Activated naive CD4-positive, alpha-beta T cell treated with anti-CD3 and anti-CD28 coated beads, Interleukin-2, amount 10 ng/mL, durations not matched to agents 7 days and 5 days (primary cell): ENCODE measurements around the gene KRTAP3-3.
"Not testable (repeated sequence)": the region's sequence is repeated elsewhere in the genome, so short reads cannot be mapped to it uniquely, and the experiment has no call there.

Experiments
- CTCF ChIA-PET: fragments of 350-600 bp; sonication (Branson Sonifier 250); formaldehyde crosslinking; loops from one replicate; lab custom pipeline; 2021; ENCODE audit warnings: antibody characterized with exemption; lab: Charles Lee
- DNase-seq: peaks from one replicate; pipeline ENCODE4 v3.0.0-alpha.2; 2020
- H3K27ac Mint-ChIP-seq: one replicate; pipeline ENCODE4 v1.8.0; 2021; ENCODE audit warnings: mild to moderate bottlenecking, moderate library complexity, mixed read lengths
- H3K27me3 Mint-ChIP-seq: one replicate; pipeline ENCODE4 v1.8.0; 2021; ENCODE audit warnings: mild to moderate bottlenecking, mixed read lengths
- H3K36me3 Mint-ChIP-seq: one replicate; pipeline ENCODE4 v1.8.0; 2021; ENCODE audit warnings: mixed read lengths
- H3K4me1 Mint-ChIP-seq: one replicate; pipeline ENCODE4 v1.8.0; 2021; ENCODE audit warnings: mixed read lengths
- H3K4me3 Mint-ChIP-seq: one replicate; pipeline ENCODE4 v1.8.0; 2021; ENCODE audit warnings: mild to moderate bottlenecking, moderate library complexity, mixed read lengths
- H3K9me3 Mint-ChIP-seq: one replicate; pipeline ENCODE4 v1.8.0; 2021; ENCODE audit warnings: mixed read lengths

KRTAP3-3 gene

DNA sequence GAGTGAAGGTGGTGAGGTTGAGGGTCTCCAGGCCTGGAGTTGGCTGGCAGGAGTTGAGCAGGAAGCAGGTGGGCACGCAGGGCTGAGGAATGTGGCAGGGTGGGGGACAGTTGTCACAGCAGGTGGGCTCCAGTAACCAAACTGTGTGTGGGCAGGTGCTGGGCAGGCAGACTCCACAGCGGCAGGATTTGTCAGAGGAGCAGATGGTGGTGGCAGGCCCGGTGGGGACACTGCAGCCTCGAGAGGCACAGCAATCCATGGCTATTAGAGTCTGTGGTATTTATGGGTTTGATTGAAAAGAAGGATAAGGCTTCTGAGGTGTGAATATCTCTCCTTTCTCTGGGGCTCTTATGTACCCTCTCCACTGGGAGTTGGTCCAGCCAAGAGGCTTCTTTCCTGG lies at the start of gene KRTAP3-3:
Gene KRTAP3-3 (minus strand): TSS at position 326 of the 400 bp plus-strand sequence. CDS start 67 bp downstream, at position 259.
- H3K36me3 Mint-ChIP-seq, result no peaks in the 10 kb centered on the region
- H3K4me3 Mint-ChIP-seq, result no peak within 1 kb of the TSS
- H3K9me3 Mint-ChIP-seq, result no peaks in the 10 kb centered on the region
- no peak for DNase-seq
- H3K27ac Mint-ChIP-seq, result no peak within 1 kb of the TSS
- peaks cover 20% of the 10 kb centered on the region for H3K27me3 Mint-ChIP-seq
- CTCF ChIA-PET, result no interaction called here
- no peaks in the 10 kb centered on the region for H3K4me1 Mint-ChIP-seq

GRCh38 chr17:41042953-41043352 lies 49.0 kb upstream of the KRTAP3-3 start:
- no peak overlapping the region for H3K27ac Mint-ChIP-seq
- no peaks in the 10 kb centered on the region for H3K4me1 Mint-ChIP-seq
- no peak for DNase-seq
- CTCF ChIA-PET, result no interaction called here
- H3K4me3 Mint-ChIP-seq, result no peak overlapping the region
- H3K9me3 Mint-ChIP-seq, result no peaks in the 10 kb centered on the region
- peaks cover 30% of the 10 kb centered on the region for H3K27me3 Mint-ChIP-seq
- no peaks in the 10 kb centered on the region for H3K36me3 Mint-ChIP-seq

- H3K36me3 Mint-ChIP-seq, H3K4me3 Mint-ChIP-seq, H3K27ac Mint-ChIP-seq, CTCF ChIA-PET, H3K4me1 Mint-ChIP-seq, DNase-seq, H3K9me3 Mint-ChIP-seq: not testable (repeated sequence)
- H3K27me3 Mint-ChIP-seq, result peaks cover 14% of the 10 kb centered on the region
Observed at GRCh38 chr17:41040783-41041571, 47.0 kb upstream of the KRTAP3-3 start, which contains the start of gene KRTAP1-1. Gene KRTAP1-1, minus strand, starts transcription at chr17:41041450. Its CDS starts 53 bp downstream, at chr17:41041397.

DNA sequence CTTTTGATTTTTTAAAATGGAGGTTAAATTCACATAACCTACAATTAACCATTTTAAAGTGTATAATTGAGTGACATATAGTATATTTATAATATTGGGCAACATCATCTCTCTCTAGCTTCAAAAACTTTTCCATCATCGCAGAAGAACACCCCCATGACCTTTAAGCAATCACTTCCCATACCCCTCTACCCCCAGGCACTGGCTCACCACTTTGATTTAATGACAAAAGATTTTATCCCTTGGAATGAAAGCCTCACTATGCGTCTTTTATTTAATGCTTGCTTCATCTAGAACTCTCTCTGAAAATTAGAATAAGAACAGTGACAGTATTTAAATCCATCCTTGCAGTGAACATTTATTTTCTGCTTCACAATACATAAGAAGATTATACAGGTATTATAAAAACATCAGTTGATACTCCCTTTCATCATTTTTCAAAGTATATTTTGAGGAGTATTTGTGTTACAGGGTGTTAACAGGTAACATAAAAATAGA lies 43.9 kb upstream of the KRTAP3-3 start:
- DNase-seq, result no peak
- H3K9me3 Mint-ChIP-seq, result no peaks in the 10 kb centered on the region
- H3K27me3 Mint-ChIP-seq, result peaks cover 15% of the 10 kb centered on the region
- no peak overlapping the region for H3K27ac Mint-ChIP-seq
- CTCF ChIA-PET, result no interaction called here
- H3K36me3 Mint-ChIP-seq, result no peaks in the 10 kb centered on the region
- H3K4me3 Mint-ChIP-seq, result no peak overlapping the region
- H3K4me1 Mint-ChIP-seq, result no peaks in the 10 kb centered on the region

- peaks cover 11% of the 10 kb centered on the region for H3K27me3 Mint-ChIP-seq
- H3K4me1 Mint-ChIP-seq, H3K9me3 Mint-ChIP-seq, DNase-seq, H3K27ac Mint-ChIP-seq, H3K36me3 Mint-ChIP-seq, H3K4me3 Mint-ChIP-seq, CTCF ChIA-PET: not testable (repeated sequence)
Observed at GRCh38 chr17:41034346-41034935, 40.5 kb upstream of the KRTAP3-3 start, which contains the start of gene KRTAP1-3. Gene KRTAP1-3, minus strand, starts transcription at chr17:41034874. Its CDS starts 53 bp downstream, at chr17:41034821.

GRCh38 chr17:41029633-41030245 lies 35.8 kb upstream of the KRTAP3-3 start, which contains the start of gene KRTAP1-4:
Gene KRTAP1-4, minus strand, starts transcription at chr17:41030195. Its CDS starts 117 bp downstream, at chr17:41030078.
- CTCF ChIA-PET, result no interaction called here
- H3K4me1 Mint-ChIP-seq, result no peaks in the 10 kb centered on the region
- no peaks in the 10 kb centered on the region for H3K9me3 Mint-ChIP-seq
- no peak within 1 kb of the TSS for H3K4me3 Mint-ChIP-seq
- no peak for DNase-seq
- no peak within 1 kb of the TSS for H3K27ac Mint-ChIP-seq
- H3K27me3 Mint-ChIP-seq, result peaks cover 11% of the 10 kb centered on the region
- no peaks in the 10 kb centered on the region for H3K36me3 Mint-ChIP-seq

- no peaks in the 10 kb centered on the region for H3K4me1 Mint-ChIP-seq
- no peak within 1 kb of the TSS for H3K27ac Mint-ChIP-seq
- CTCF ChIA-PET, result no interaction called here
- H3K9me3 Mint-ChIP-seq, result no peaks in the 10 kb centered on the region
- DNase-seq, result no peak
- no peaks in the 10 kb centered on the region for H3K36me3 Mint-ChIP-seq
- no peak within 1 kb of the TSS for H3K4me3 Mint-ChIP-seq
- peaks cover 7% of the 10 kb centered on the region for H3K27me3 Mint-ChIP-seq
Observed at GRCh38 chr17:41026715-41027471, 32.9 kb upstream of the KRTAP3-3 start, which contains the start of gene KRTAP1-5. Gene KRTAP1-5, minus strand, starts transcription at chr17:41027208. Its CDS starts 53 bp downstream, at chr17:41027155.

DNA sequence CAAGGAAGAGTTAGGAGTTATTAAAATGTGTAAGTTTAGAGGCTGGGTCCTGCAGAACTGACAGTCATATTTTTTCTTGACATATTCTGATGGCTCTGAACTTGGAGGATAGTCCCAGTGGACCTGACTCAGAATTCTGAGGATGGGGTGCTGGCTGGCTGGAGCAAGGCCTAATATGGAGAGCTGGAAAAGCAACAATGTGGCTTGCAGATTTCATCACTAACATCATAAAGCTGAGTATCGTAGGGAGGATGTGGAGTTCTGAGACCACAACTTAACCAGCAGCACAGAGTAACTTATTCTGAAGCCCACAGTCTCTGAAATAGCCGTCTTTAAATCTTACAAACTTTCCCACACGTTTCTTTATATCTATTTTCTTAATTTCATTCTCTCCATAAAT lies 30.7 kb upstream of the KRTAP3-3 start:
- no peak for DNase-seq
- Mint-ChIP-seq H3K27me3 (peaks cover 5% of the 10 kb centered on the region), H3K36me3 (no peaks in the 10 kb centered on the region), H3K9me3 (no peaks in the 10 kb centered on the region), H3K4me1 (no peaks in the 10 kb centered on the region), H3K4me3 (no peak overlapping the region), H3K27ac (no peak overlapping the region)
- CTCF ChIA-PET, result no interaction called here

- Mint-ChIP-seq H3K4me3 (no peak overlapping the region), H3K27ac (no peak overlapping the region), H3K9me3 (no peaks in the 10 kb centered on the region), H3K36me3 (no peaks in the 10 kb centered on the region), H3K4me1 (no peaks in the 10 kb centered on the region), H3K27me3 (no peaks in the 10 kb centered on the region)
- DNase-seq, result no peak
- CTCF ChIA-PET, result no interaction called here
Observed at GRCh38 chr17:41020336-41020735, 26.4 kb upstream of the KRTAP3-3 start.

DNA sequence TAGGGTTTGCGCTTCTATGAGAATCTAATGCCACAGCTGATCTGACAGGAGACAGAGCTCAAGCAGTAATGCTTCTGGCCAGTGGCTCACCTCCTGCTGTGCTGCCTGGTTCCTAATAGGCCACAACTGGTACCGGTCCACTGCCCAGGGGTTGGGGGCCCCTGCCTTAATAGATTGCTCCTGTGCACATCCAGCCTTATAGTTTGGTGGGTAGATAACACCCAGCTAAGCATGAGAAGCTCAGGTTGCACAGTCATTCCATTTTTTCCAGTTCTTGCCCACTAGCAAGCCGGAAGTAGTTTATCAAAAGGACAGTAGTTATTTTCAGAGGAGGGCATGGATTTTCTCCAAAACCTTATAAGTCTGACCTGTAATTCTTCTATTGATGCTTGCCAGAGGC lies 25.5 kb upstream of the KRTAP3-3 start:
- Mint-ChIP-seq H3K27me3 (no peaks in the 10 kb centered on the region), H3K27ac (no peak overlapping the region), H3K4me1 (no peaks in the 10 kb centered on the region), H3K9me3 (no peaks in the 10 kb centered on the region), H3K36me3 (no peaks in the 10 kb centered on the region), H3K4me3 (no peak overlapping the region)
- no peak for DNase-seq
- CTCF ChIA-PET, result no interaction called here

DNA sequence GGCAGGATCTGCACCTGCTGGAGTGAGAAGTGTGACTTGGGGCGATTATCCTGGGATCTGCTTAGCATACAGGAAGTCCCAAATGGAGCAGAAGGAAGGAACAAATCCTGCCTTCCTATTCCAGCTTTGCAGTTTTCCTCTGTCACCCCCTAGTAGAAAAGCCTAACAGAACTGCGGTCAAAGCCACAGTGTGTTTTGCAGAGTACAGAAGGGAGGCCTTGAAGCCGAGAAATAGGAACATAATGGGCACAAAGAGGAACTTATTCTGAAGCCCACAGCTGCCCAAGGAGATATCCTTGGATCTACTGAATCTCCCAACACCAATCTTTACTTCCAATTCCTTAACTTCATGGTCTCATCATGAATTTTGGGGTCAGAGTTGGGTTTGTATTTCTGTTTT lies 24.6 kb upstream of the KRTAP3-3 start:
- no peak overlapping the region for H3K27ac Mint-ChIP-seq
- no peaks in the 10 kb centered on the region for H3K27me3 Mint-ChIP-seq
- H3K4me1 Mint-ChIP-seq, result no peaks in the 10 kb centered on the region
- no peaks in the 10 kb centered on the region for H3K9me3 Mint-ChIP-seq
- H3K4me3 Mint-ChIP-seq, result no peak overlapping the region
- no peaks in the 10 kb centered on the region for H3K36me3 Mint-ChIP-seq
- no peak for DNase-seq
- CTCF ChIA-PET, result no interaction called here

GRCh38 chr17:41016578-41017215 lies 22.7 kb upstream of the KRTAP3-3 start:
- H3K4me3 Mint-ChIP-seq, result no peak overlapping the region

GRCh38 chr17:41015454-41015853 lies 21.5 kb upstream of the KRTAP3-3 start:
- DNase-seq, result no peak
- H3K9me3 Mint-ChIP-seq, result no peaks in the 10 kb centered on the region
- CTCF ChIA-PET, result no interaction called here
- no peak overlapping the region for H3K27ac Mint-ChIP-seq
- H3K4me1 Mint-ChIP-seq, result no peaks in the 10 kb centered on the region
- no peaks in the 10 kb centered on the region for H3K36me3 Mint-ChIP-seq
- no peak overlapping the region for H3K4me3 Mint-ChIP-seq
- H3K27me3 Mint-ChIP-seq, result peaks cover 4% of the 10 kb centered on the region

More at GRCh38 chr17:41016578-41017215, 22.7 kb upstream of the KRTAP3-3 start:
- Mint-ChIP-seq H3K9me3 (no peaks in the 10 kb centered on the region), H3K27ac (no peak overlapping the region), H3K36me3 (no peaks in the 10 kb centered on the region), H3K27me3 (peaks cover 4% of the 10 kb centered on the region), H3K4me1 (no peaks in the 10 kb centered on the region)
- DNase-seq, result no peak
- CTCF ChIA-PET, result no interaction called here
